Activated CD4-positive, CD25-positive, alpha-beta regulatory T cell treated with anti-CD3 and anti-CD28 coated beads, Interleukin-2, amount 50 U/mL, for 16 hours (primary cell): ENCODE measurements around the gene C22orf31.

Source experiments
- DNase-seq: peaks from one replicate; pipeline ENCODE4 v3.0.0-alpha.2; 2020; ENCODE audit warnings: low read depth, low spot score

C22orf31 gene

GRCh38 chr22:29029202-29030000 lies 32.2 kb downstream of the C22orf31 start:
- no peak for DNase-seq

GRCh38 chr22:29028468-29028867 lies 33.2 kb downstream of the C22orf31 start:
- no peak for DNase-seq

GRCh38 chr22:29026579-29026978 lies 35.1 kb downstream of the C22orf31 start:
- DNase-seq = no peak

- DNase-seq = no peak
These were observed 38.3 kb downstream of the C22orf31 start for GRCh38 chr22:29023172-29023796.

- DNase-seq = no peak
These were observed 39.4 kb downstream of the C22orf31 start for GRCh38 chr22:29022101-29022817.

GRCh38 chr22:29018293-29019189 lies 43.1 kb downstream of the C22orf31 start:
- no peak for DNase-seq

- DNase-seq = no peak
These were observed 45.3 kb downstream of the C22orf31 start for GRCh38 chr22:29016067-29016938.

- DNase-seq = no peak
These were observed 46.9 kb downstream of the C22orf31 start for GRCh38 chr22:29014773-29015172.

- no peak for DNase-seq
These were observed 47.3 kb downstream of the C22orf31 start for GRCh38 chr22:29014293-29014692.

GRCh38 chr22:29012952-29013351 lies 48.7 kb downstream of the C22orf31 start:
- no peak for DNase-seq

- no peak for DNase-seq
These were observed 49.6 kb downstream of the C22orf31 start for GRCh38 chr22:29012101-29012433.

- no peak for DNase-seq
These were observed 50.2 kb downstream of the C22orf31 start for GRCh38 chr22:29011240-29012100.

GRCh38 chr22:29009148-29009547 lies 52.5 kb downstream of the C22orf31 start:
- no peak for DNase-seq
